22Rv1 (cell line): ENCODE measurements around the gene DCDC1.

ENCODE experiments used
- CTCF ChIP-seq: fragments of 450-650 bp; IDR thresholded peaks from 2 replicates; pipeline ENCODE4 v1.5.1; 2017; ENCODE audit warnings: mild to moderate bottlenecking
- ZFX ChIP-seq: fragments of 450-650 bp; IDR thresholded peaks from 2 replicates; pipeline ENCODE4 v1.6.1; 2017; ENCODE audit warnings: antibody characterized with exemption, borderline replicate concordance

GRCh38 chr11:30821438-30821965 lies 548.0 kb downstream of the DCDC1 start:
- TF ChIP-seq CTCF (no peak), ZFX (no peak)
